NCI-H2171 (cell line): ENCODE results near the gene PTPRG.
"Not testable (repeated sequence)": the region's sequence is repeated elsewhere in the genome, so short reads cannot be mapped to it uniquely, and the experiment has no call there.

Experiments
- DNase-seq: peaks from one replicate; lab custom pipeline; 2025; lab: John Stamatoyannopoulos, UW

The PTPRG gene

DNA sequence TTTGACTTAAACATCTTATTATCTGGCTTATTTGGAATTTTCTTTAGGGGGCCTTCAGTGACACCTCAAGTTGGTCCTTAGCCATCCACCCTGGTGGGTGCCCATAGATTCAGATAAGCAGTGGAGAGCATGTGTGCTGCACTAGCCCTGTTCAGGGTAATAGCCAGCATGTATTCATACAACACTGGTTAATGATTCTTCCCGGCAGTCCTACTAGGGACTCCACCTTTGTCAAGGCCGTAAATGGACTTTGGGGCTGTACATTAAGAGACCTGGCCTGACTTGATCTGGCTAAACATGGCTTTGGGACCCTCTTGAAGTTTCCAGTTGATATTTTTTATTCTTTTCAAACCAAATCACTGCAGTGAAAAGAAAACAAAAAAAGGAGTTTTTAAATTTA, 125.8 kb downstream of the PTPRG start:
- DNase-seq, result no peak

- DNase-seq, result no peak
These were observed 126.4 kb downstream of the PTPRG start for GRCh38 chr3:61687663-61688306.

- DNase-seq, result no peak
These were observed 127.1 kb downstream of the PTPRG start for GRCh38 chr3:61688307-61688984.

DNA sequence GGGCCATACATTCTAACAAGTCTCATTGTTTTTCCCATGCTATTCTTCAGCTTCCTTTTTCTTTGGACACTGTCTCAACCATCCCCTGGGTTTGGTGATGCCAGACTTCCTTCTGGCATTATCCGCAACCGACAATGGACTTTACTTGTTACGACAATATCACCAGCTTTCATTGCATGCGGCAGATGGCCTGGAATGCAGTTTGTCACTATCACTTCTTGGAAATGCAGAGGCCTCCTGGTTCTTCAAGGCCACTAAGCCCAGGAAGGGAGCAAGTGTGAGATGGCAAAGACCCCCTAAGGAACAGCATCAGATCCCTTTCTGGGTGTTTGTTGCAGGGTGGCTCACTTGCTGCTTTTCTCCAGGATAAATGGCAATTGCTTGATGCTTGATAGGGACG, 128.6 kb downstream of the PTPRG start:
- DNase-seq, result no peak

DNA sequence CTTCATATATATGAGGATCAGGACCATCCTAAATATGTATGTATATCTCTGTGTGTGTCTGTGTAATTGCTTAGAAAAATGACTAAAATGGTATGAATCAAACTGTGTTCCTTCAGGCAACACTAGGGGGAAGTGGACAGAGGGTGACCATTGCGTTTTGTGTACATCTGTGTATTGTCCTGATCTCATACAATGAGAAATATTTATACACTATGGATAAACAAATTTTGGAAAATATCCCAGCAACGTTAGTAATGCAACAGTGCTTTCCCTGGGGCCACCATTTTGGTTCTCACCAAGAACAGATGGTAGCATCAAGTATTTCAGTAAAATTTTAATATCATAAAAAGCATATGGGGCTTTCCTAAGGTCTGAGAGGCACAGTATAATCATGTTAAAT, 130.1 kb downstream of the PTPRG start:
- DNase-seq, result no peak

DNA sequence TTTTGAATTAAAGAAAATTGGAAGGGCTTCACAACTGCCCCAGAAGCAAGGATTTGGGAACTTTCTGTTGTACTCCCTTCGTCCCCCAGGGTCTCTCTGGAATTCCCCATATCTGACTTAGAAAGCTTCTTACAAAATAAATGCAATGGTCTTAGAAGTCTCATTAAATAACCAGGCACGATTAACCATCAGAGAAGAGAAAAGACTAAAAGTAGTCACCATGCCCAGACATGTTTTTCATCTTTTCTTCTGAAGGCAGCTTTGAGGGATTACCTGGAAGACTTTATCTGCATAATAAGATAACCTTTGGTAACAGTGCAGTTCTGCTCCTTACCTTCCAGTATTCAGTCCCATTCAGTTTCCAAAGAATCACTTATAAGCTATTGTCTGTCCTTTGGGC, 135.9 kb downstream of the PTPRG start:
- DNase-seq, result no peak

DNA sequence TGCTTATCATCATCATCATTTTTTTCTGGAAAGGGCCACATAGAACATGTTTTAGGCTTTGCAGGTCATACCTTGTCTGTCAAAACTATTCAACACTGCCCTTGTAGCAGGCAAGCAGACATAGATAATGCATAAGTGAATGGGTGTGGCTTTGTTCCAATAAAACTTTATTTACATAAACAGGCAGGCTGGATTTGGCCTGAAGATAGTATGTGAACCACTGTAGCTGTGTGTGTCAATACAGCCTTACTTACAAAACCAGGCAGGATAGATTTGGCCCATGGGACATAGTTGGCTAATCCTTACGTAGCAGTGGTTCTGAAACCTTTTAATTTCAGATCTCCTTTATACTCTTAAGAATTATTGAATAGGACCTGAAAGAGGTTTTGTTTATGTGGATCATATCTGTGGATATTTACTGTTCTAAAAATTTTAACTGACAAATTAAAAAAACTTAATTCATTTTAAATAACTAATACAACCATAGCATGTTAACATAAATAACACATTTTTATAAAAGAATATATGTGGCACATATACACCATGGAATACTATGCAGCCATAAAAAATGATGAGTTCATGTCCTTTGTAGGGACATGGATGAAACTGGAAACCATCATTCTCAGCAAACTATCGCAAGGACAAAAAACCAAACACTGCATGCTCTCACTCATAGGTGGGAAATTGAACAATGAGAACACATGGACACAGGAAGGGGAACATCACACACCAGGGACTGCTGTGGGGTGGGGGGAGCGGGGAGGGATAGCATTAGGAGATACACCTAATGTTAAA, 137.1 kb downstream of the PTPRG start:
- DNase-seq, result not testable (repeated sequence)

DNA sequence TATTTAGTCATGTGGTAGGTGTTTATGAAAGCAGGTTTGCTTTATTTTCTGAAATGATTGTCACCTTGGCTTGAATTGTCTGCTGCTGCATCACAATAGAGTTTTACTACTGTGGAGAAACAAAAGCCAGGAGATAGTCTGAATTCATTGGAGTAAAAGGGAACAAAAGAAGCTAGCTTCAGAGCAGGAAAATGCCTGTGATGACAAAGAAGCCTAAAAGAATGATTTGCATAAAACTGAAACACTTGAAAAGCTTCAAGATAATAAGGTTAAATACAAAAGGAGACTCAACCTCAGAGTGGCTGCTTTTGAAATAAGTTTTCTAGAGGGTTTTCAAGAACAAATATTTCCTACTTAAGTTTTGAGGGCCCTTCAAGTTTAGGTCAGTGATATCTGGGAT, 138.3 kb downstream of the PTPRG start:
- no peak for DNase-seq

GRCh38 chr3:61701011-61701410, 139.6 kb downstream of the PTPRG start:
- DNase-seq, result peak; percentile 57

- DNase-seq, result no peak
These were observed 141.1 kb downstream of the PTPRG start for GRCh38 chr3:61702453-61702852.

- no peak for DNase-seq
These were observed 143.4 kb downstream of the PTPRG start for GRCh38 chr3:61704807-61705206.

- DNase-seq, result no peak
These were observed 146.1 kb downstream of the PTPRG start for GRCh38 chr3:61707492-61707891.

- not testable (repeated sequence) for DNase-seq
These were observed 149.5 kb downstream of the PTPRG start for GRCh38 chr3:61710920-61711319.

DNA sequence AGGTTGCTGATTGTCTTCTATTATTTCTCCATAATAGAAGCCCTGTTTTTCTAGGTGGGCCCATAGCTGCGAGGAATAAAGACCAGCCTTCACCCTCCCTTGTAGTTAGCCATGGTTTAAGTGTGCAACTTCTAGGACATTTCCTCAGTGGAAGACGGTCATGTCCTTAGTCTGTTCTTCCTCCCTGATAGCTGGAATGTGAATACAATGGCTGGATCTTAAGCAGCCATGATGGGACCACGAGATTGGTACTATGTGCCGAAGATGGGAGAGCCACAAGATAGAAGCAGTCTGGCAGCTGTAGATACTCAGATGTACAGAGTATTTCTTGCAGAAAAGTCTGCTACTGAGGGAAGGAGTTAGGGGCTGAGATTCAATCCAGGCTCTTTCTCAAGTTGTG, 152.9 kb downstream of the PTPRG start:
- no peak for DNase-seq

DNA sequence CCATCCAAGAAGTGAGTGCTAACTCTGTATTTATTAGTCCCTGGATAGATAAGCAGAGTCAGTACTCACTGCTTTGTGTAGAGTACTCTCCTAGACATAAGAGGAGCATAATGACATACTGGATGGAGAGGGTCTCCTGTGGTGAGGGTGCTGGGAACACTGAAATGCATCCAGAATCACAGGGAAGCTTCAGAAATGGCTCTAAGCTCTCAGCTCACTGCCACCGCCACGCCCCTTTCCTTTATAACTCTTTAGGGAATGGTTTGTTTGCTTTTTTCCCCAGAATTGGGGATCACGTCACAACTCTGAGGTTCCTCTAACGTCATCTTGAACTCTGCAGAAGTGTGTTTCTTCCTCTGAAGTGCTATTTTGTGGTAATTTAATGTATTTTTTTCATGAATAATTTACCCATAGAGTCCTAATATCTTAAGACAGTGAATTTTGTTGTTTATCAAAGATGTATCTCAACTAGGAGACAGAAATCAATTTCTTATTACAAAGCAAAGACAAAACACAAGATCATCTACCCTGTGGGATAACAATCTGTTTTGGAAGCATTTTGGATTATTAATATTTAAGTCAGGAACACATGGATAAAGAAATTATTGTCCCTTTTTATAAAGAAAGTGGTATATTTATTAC, 154.6 kb downstream of the PTPRG start:
- no peak for DNase-seq

GRCh38 chr3:61716693-61717092, 155.3 kb downstream of the PTPRG start:
- not testable (repeated sequence) for DNase-seq

- no peak for DNase-seq
These were observed 157.2 kb downstream of the PTPRG start for GRCh38 chr3:61718565-61718964.

- no peak for DNase-seq
These were observed 158.1 kb downstream of the PTPRG start for GRCh38 chr3:61719278-61719977.

DNA sequence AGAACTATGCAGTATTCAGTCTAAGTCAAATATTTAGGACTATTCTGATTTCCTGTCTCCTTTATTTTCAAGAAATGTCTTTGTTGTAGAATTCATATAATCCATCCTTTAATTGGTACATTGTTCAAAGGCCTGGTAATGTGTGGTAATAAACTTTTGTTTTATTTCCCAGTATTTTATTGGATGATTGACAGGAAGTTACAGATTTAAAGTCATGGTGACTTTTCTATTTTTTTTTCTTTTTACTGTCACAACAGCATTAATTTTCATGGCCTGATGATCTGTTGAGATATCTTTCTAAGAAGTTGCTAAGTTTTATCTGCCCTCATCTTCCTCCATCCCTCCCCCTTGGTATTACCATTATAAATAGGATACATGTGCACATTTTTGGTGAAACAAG, 161.7 kb downstream of the PTPRG start:
- DNase-seq, result no peak

DNA sequence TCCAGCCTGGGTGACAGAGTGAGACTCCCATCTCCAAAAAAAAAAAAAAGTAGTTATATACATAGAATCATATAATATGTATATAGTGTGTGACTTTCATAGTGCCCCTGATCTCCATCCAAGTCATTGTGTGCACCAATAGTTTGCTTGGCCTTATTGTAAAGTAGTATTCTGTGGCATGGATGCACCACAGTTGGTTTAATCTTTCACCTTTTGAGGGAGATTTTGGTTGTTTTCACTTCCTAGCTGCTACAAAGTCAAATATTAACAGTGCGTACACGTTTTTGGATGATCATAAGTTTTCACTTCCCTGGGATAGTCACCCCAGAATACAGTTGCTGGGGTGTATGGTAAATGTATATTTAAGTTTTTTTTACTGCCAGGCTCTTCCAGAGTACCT, 162.8 kb downstream of the PTPRG start:
- DNase-seq, result no peak

DNA sequence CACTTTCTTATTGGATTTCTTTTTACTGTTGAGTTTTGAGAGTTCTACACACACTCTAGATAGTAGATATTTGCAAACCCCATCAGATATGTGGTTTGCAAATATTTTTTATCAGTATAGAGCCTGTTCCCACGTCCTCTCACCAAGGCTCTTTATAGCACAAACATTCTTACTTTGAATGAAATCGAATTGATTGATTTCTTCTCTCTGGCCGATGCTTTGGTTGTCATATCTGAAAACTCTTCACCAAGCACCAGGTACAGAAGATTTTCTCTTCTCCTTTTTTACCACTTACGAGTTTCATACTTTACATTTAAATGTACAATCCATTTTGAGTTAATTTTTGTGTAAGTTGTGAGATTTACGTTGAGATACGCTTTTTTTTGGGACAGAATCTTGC, 163.4 kb downstream of the PTPRG start:
- DNase-seq, result no peak

DNA sequence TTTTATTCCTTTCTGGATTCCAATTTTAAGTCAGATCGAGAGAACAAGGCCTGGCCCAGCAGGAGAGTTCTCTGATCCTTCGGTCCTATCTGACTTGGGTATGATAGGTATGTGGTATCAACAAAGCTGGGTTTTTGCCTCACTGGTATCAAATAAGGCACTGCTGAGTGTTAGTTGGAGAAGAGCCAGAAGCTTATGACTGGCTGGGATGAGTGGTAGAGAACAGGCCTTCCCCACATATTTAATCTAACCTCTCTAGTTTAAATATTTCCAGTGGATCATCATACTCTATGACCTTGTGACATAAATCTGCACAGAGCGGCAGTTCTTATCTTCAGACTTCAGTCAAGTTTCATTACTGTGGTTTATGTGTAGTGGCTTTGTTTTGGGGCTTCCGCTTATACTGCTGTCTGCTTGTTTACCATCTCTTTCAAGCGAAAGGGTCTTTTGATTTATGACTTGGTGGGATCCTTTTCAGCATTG, 164.5 kb downstream of the PTPRG start:
- no peak for DNase-seq
